SK-N-SH (cell line): Measurements from ENCODE around the gene MTTP.

Experiments
- CHD2 ChIP-seq: fragments of 150-350 bp; IDR thresholded peaks from 2 replicates; pipeline ENCODE4 v1.6.1; 2018; ENCODE audit warnings: low read length; ENCODE audit not compliant: partially characterized antibody
- CTCF ChIP-seq: fragments of 200-600 bp; sonication (generic); IDR thresholded peaks from 2 replicates; pipeline ENCODE4 v1.6.1; 2017; ENCODE audit warnings: antibody characterized with exemption, mild to moderate bottlenecking, moderate library complexity
- EP300 ChIP-seq, 2 experiments: IDR thresholded peaks; 2 replicates each; pipeline versions ENCODE4 v1.4.0 to v1.6.1; 2012; ENCODE audit warnings: borderline replicate concordance in 1 of 2, low read depth in 1 of 2, low read length in 1 of 2
- GATA2 ChIP-seq: sonication (generic); formaldehyde crosslinking; IDR thresholded peaks from 2 replicates; pipeline ENCODE4 v1.5.0; 2020; ENCODE audit warnings: mild to moderate bottlenecking, missing genetic modification reagents
- MAX ChIP-seq: IDR thresholded peaks from 2 replicates; pipeline ENCODE4 v1.4.0; 2012; ENCODE audit warnings: low read depth
- MXI1 ChIP-seq: IDR thresholded peaks from 2 replicates; pipeline ENCODE4 v1.6.1; 2012; ENCODE audit warnings: mild to moderate bottlenecking, low read depth, low read length, improper control_type of control experiment
- NRF1 ChIP-seq: IDR thresholded peaks from 2 replicates; pipeline ENCODE4 v1.6.1; 2012; ENCODE audit warnings: low read depth, mild to moderate bottlenecking, low read length
- POLR2AphosphoS5 ChIP-seq: IDR thresholded peaks from 2 replicates; pipeline ENCODE4 v1.6.1; 2012; ENCODE audit warnings: low read depth, low read length
- RAD21 ChIP-seq: IDR thresholded peaks from 2 replicates; pipeline ENCODE4 v1.6.1; 2012; ENCODE audit warnings: mild to moderate bottlenecking, low read length
- RCOR1 ChIP-seq: fragments of 150-350 bp; IDR thresholded peaks from 2 replicates; pipeline ENCODE4 v1.6.1; 2017; ENCODE audit warnings: antibody characterized with exemption, low read length
- REST ChIP-seq: IDR thresholded peaks from 2 replicates; pipeline ENCODE4 v1.6.1; 2012; ENCODE audit warnings: mild to moderate bottlenecking, low read depth, low read length, moderate library complexity
- SIN3A ChIP-seq: IDR thresholded peaks from 2 replicates; pipeline ENCODE4 v1.6.1; 2012; ENCODE audit warnings: low read depth, mild to moderate bottlenecking, low read length, moderate library complexity, borderline replicate concordance
- TAF1 ChIP-seq: IDR thresholded peaks from 2 replicates; pipeline ENCODE4 v1.6.1; 2012; ENCODE audit warnings: low read depth, mild to moderate bottlenecking, low read length, moderate library complexity, borderline replicate concordance
- USF2 ChIP-seq: fragments of 150-350 bp; IDR thresholded peaks from 2 replicates; pipeline ENCODE4 v1.6.1; 2017; ENCODE audit warnings: antibody characterized with exemption, low read length, low read depth, borderline replicate concordance

GRCh38 chr4:99642725-99643489 lies 68.3 kb downstream of the MTTP start:
- TF ChIP-seq REST (no peak), GATA2 (CRISPR knock-in tag) (no peak), POLR2AphosphoS5 (no peak), CTCF (no peak), EP300 (IDR thresholded peaks at IDR 0.05; ENCODE audit: borderline replicate concordance in 1 of 2, low read depth in 1 of 2, low read length in 1 of 2) (no peak), TAF1 (no peak), SIN3A (no peak), MAX (no peak), RAD21 (no peak), NRF1 (no peak), MXI1 (no peak), CHD2 (no peak), USF2 (no peak), RCOR1 (no peak)
